DND-41 (cell line): Measurements from ENCODE around the gene EID3.

Source experiments
- ATAC-seq: fragments of 200-7000 bp; cut with Tn5 transposase; 3 replicates; pipeline ENCODE4 v1.9.1; 2021; ENCODE audit warnings: low read depth; ENCODE audit not compliant: insufficient read depth
- DNase-seq: peaks from one replicate; pipeline ENCODE4 v3.0.0-alpha.2; 2020
- H2AFZ ChIP-seq: 2 replicates; pipeline ENCODE4 v1.6.0; 2012; ENCODE audit warnings: low read depth, low read length
- H3K27ac ChIP-seq: 2 replicates; pipeline ENCODE4 v1.5.1; 2012; ENCODE audit warnings: low read length, inconsistent platforms
- H3K27me3 ChIP-seq: fragments of 200-600 bp; sonication (generic); 2 replicates; pipeline ENCODE4 v1.6.0; 2012; ENCODE audit warnings: low read length, mild to moderate bottlenecking, inconsistent platforms; ENCODE audit not compliant: insufficient read depth, poor library complexity
- H3K36me3 ChIP-seq: 2 replicates; pipeline ENCODE4 v1.5.1; 2012; ENCODE audit warnings: low read length, inconsistent platforms; ENCODE audit not compliant: insufficient read depth
- H3K4me1 ChIP-seq: 2 replicates; pipeline ENCODE4 v1.5.1; 2012; ENCODE audit warnings: mild to moderate bottlenecking, low read length; ENCODE audit not compliant: insufficient read depth
- H3K4me2 ChIP-seq: 2 replicates; pipeline ENCODE4 v1.6.0; 2012; ENCODE audit warnings: mild to moderate bottlenecking, moderate library complexity, low read length, inconsistent platforms; ENCODE audit not compliant: insufficient read depth
- H3K4me3 ChIP-seq, 2 experiments: fragments of 200-600 bp in 1 of 2; shearing (Covaris generic) in 1 of 2; 2 replicates each; pipeline ENCODE4 v1.5.1; 2012 to 2016; ENCODE audit warnings: inconsistent platforms in 2 of 2, low read length in 2 of 2, mild to moderate bottlenecking in 2 of 2, low read depth in 1 of 2, moderate library complexity in 1 of 2
- H3K79me2 ChIP-seq: 2 replicates; pipeline ENCODE4 v1.6.0; 2012; ENCODE audit warnings: low read length, inconsistent platforms; ENCODE audit not compliant: insufficient read depth
- H3K9ac ChIP-seq: 2 replicates; pipeline ENCODE4 v1.6.0; 2012; ENCODE audit warnings: low read depth, mild to moderate bottlenecking, inconsistent platforms, low read length, moderate library complexity
- H3K9me3 ChIP-seq: 2 replicates; pipeline ENCODE4 v1.5.1; 2012; ENCODE audit warnings: low read length, moderate library complexity, mild to moderate bottlenecking, inconsistent platforms; ENCODE audit not compliant: insufficient read depth, severe bottlenecking
- H4K20me1 ChIP-seq: 2 replicates; pipeline ENCODE4 v1.6.0; 2012; ENCODE audit warnings: low read length; ENCODE audit not compliant: insufficient read depth
- CTCF ChIP-seq: IDR thresholded peaks from 2 replicates; pipeline ENCODE4 v1.5.1; 2012; ENCODE audit warnings: borderline replicate concordance, low read length, moderate library complexity, mild to moderate bottlenecking; ENCODE audit not compliant: poor library complexity, severe bottlenecking; ENCODE audit errors: extremely low read depth
- EZH2 ChIP-seq: IDR thresholded peaks from 3 replicates; pipeline ENCODE4 v1.6.1; 2012; ENCODE audit warnings: borderline replicate concordance, low read depth, mild to moderate bottlenecking, moderate library complexity, low read length, inconsistent platforms; ENCODE audit not compliant: severe bottlenecking

EID3 gene

GRCh38 chr12:104354167-104354867 is 50.8 kb downstream of the EID3 start:
- no peaks in the 10 kb centered on the region for H3K4me1 ChIP-seq
- H3K36me3 ChIP-seq, result peaks cover 30% of the 10 kb centered on the region
- H3K27me3 ChIP-seq, result no peaks in the 10 kb centered on the region
- H3K9me3 ChIP-seq, result no peaks in the 10 kb centered on the region
- H2AFZ ChIP-seq, result no peak overlapping the region
- H3K4me3 ChIP-seq, result no peak overlapping the region
- no peak overlapping the region for H3K27ac ChIP-seq
- H3K9ac ChIP-seq, result no peak overlapping the region
- ATAC-seq (no peak), DNase-seq (no peak)
- no peaks in the 10 kb centered on the region for H4K20me1 ChIP-seq
- H3K4me2 ChIP-seq, result no peak overlapping the region
- H3K79me2 ChIP-seq, result no peaks in the 10 kb centered on the region
- TF ChIP-seq CTCF (no peak), EZH2 (no peak)
